Measurements from ENCODE around the gene ATP4A.

The ATP4A gene

GRCh38 chr19:35549174-35549788 lies 14.2 kb downstream of the ATP4A start:
- peak; percentile 59 for DNase-seq

DNA sequence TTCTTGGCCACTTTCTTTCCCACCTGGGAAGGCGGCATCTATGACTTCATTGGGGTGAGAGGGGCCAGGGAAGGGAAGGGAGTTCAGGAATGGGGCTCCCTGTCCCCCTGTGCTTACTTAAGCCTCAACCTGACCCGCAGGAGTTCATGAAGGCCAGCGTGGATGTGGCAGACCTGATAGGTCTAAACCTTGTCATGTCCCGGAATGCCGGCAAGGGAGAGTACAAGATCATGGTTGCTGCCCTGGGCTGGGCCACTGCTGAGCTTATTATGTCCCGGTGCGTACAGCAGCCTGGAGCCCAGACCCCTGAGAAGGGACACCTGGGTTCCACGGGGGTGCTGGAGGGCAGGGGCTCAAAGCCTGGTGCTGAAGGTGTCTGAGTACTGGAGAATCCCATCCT lies 16.9 kb downstream of the ATP4A start:
- DNase-seq: no peak

DNA sequence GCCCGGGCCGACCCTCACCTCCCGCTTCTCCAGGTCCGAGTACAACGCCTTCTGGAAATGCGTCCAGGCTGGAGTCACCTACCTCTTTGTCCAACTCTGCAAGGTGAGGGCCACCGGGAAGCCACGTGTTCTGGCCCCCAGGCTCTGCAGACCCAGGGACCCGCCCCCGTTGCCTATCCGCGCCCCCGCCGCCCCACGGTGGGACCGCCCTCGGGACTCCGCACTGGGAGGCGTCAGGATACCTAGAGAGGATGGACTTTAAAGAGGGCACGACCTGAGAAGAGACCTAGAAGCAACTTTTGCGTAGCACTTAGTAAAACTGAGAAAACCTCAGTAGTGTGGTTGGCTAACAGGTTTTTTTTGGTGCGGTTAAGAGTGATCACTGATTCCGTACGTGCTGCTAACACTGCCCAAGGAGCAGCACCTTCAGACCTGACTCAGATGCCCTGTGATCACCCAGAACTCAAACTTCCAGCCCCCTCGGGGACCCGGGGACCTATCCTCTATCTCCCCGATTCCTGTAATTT lies 17.5 kb downstream of the ATP4A start:
- peak; percentile 60 for DNase-seq

DNA sequence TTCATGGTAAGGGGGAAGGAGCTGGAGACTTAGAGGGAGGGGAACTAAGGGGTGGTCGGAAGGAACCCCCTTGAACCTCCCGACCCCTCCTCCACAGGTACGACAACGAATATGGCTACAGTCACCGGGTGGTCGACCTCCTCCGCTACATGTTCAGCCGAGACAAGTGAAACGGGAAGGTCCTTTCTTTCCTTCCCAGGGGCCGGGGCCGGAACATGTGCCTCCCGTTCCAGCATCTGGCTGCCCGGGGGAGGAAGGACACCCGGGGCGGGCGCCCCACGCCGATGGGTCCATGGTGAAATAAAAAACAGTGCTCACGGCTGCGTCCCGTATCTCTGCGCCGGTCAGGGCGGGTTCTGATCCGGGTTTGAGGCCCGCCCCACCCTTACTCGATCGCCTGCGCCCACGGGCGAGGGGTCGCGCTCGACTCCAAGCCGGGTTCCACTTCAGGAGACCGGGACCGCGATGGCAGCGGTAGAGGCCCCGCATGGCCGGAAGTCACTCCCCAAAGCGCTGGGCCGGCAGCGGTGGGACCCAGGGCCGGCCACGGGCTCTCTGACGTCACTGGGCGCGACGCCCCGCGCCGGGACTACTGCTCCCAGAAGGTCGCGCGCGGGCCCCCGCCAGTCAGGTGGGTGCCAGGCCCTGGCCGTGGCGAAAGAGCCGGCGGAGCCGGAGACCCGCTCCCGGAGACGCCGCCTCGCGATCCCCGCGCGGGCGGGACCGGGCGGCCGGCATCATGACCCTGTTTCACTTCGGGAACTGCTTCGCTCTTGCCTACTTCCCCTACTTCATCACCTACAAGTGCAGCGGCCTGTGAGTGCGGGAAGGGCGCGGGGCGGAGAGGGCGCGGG lies 18.2 kb downstream of the ATP4A start, which contains the start of gene TMEM147:
TSS of gene TMEM147 (plus strand) at position 626 of the 854 bp plus-strand sequence. CDS start at position 740, 114 bp downstream.
- DNase-seq: peak; percentile 73

DNA sequence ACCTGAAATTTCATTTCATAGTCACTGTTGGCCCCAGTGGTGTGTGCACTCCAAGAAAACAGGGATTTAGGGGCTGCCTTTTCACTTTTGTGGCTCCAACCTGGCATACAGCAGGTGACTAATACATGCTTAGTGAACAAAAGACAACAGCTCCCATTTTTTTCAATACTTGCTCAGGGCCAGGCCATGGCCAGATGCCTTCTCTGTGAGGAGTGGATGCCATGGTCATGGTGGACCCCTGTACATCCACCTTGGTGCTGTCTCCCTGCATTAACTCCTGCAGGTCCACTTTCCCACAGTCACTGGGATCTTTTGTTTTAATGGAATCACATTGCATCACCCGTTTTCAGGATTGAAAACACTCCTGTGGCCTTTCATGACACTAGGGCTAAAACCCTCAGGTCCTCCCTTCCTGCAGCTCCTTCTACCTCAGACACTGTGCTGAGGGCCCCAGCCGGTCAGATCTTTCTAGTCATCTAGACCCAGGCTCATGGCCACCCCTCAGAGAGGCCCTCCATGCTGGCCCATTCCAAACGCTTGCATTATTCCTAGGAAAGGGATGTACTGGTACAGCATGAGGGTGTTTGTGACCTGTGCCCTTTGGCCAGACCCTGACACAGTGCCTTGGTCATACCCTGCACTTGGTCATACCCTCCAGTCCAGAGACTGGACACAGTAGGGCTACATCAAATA lies 19.2 kb downstream of the ATP4A start:
- DNase-seq: no peak

- no peak for DNase-seq
These were observed 20.0 kb downstream of the ATP4A start for GRCh38 chr19:35543280-35544109.

- no peak for DNase-seq
These were observed 21.2 kb downstream of the ATP4A start for GRCh38 chr19:35542209-35542608.

GRCh38 chr19:35540356-35540927 lies 23.0 kb downstream of the ATP4A start:
- DNase-seq: no peak

DNA sequence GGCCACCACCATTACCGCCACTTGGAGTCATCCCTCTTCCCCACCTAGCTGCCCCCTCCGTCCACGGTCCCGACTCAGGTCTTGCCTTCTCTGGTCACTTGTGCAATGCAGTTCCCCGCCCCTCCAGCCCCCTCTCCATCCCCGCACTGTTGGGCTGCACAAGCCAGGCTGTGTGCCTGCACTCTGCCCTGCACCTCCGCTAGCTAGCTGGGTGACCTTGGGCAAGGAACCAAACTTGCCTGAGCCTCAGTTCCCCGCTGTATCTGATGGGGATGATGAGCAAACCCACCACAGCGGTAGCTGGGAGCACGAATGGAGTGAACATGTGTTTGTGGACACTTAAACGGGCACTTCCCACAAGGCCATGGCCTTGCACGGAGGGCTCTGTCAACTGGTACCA lies 23.6 kb downstream of the ATP4A start:
- no peak for DNase-seq

GRCh38 chr19:35539314-35539713 lies 24.1 kb downstream of the ATP4A start:
- DNase-seq: no peak

DNA sequence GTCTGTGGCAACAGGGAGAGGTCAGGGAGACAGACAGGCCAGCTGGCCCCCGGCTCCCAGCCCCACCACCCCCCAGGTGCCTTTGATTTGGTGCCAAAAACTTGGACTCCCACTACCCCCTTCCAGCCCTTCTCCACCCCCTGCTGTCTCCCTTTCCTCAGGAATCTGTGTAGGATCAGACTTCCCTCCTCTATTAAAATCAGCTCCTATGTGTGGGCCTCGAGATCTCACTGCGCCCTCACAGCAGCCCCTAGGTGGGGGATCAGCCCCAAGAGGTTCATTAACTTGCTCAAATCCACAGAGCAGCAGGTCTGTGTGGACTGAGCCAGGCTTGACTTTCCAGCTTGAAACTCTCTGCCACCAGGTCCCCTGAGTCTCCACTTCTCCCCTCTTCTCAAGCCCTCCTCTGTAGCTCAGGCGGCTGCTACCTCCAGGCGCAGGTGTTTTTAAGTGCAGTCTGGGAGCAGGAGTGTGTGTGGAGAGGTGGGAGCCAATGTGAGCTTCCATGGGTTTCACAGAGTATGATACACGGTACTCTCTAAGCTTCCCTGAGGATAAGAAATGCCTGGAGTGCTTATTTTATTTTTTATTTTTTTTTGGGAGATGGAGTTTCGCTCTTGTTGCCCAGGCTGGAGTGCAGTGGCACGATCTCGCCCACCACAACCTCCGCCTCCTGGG lies 28.5 kb downstream of the ATP4A start:
- DNase-seq: no peak

- DNase-seq: no peak
These were observed 29.6 kb downstream of the ATP4A start for GRCh38 chr19:35533822-35534392.

DNA sequence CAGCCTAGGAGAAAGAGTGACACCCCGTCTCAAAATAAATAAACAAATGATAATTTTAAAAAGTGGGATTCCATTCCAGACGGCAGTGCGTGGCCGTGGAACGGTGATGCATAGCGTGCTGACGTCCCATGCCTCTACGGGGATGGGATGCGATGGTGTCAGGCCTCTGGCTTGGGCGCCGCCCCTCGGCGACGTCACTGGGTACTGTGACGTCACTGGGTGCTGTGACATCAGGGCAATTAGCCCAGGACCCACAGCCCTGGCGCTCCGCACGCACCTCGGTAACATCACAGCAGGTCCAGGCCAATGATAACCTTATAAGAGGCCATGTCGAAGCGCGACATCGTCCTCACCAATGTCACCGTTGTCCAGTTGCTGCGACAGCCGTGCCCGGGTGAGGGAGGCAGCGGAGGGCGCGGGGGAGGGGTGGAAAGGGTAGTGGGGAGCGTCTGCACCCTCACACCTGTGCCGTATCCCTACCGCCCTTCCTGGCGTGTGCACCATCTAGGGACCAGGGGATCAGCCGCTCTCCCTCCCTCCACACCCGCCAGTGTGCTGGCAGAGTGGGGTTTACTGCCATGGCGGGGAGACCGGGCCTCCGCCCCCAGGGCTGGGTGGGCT lies 30.1 kb downstream of the ATP4A start, which contains the start of gene GAPDHS:
TSS of gene GAPDHS (plus strand) at position 256 of the 621 bp plus-strand sequence. CDS start at position 328, 72 bp downstream.
- DNase-seq: no peak

- DNase-seq: no peak
These were observed 32.2 kb downstream of the ATP4A start for GRCh38 chr19:35531291-35531690.

GRCh38 chr19:35529241-35530218 lies 33.9 kb downstream of the ATP4A start:
- no peak for DNase-seq

DNA sequence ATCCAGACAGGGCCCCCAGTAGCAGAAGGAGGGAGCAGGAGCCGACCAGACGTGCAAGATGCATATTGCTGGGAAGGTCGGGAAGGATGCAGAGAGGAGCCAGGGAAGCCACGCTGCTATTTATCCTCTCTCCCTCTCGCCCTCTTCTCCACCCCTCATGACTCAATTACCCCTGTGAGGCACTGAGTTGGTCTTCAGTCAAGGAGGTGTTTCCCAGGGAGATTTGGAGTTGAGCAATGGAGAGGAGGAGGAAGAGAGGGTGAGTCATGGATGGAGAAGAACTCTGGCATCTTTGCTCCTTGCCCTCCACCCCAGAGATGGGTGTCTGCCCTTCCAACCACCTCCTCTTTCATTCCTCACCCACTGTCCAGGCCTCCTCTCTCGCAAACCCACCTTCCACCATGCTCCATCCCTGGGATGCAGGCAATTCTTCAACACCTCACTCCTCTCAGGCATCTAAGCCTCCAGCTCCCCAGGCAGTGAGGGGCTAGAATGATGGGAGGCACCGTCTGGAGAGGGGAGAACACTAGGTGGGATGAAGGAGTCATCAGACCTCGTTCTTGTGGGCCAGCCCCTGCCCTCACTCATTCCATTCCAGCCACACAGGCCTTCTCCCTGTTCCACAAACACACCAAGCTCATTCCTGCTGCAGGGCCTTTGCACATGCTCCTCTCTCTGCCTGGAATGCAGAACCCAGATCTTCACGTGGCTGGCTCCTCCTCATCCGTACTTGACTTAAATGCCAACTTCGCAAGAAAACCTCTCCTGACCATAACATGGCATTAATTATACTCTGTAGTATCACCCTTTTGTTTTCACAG lies 35.0 kb downstream of the ATP4A start, which contains the start of gene SBSN:
TSS of gene SBSN (minus strand) at position 94 of the 821 bp plus-strand sequence. CDS start at position 64, 30 bp downstream.
- DNase-seq: no peak

GRCh38 chr19:35525873-35526272 lies 37.6 kb downstream of the ATP4A start:
- DNase-seq: no peak

GRCh38 chr19:35524181-35524837 lies 39.1 kb downstream of the ATP4A start:
- no peak for DNase-seq

Data from activated CD4-positive, CD25-positive, alpha-beta regulatory T cell treated with anti-CD3 and anti-CD28 coated beads, Interleukin-2, amount 50 U/mL, for 72 hours (primary cell).